ENCODE data around the gene TSPAN1. TPM values are rescaled to one million over a fixed set of nuclear protein-coding genes. Genes with fewer than 3 reads are reported as not detected.
A peak's percentile ranks its signal among the peaks of the same experiment; 100 is the strongest.

The TSPAN1 gene
- total RNA-seq, 2 donors from 2014 or later: 0.66 to 5.2 TPM

- no peak for ATAC-seq
- no peak overlapping the region for H3K27ac ChIP-seq
Observed at GRCh38 chr1:46158312-46159281, 16.3 kb upstream of the TSPAN1 start.

GRCh38 chr1:46159516-46159915, 15.4 kb upstream of the TSPAN1 start:
- Histone ChIP-seq H3K27me3 (no peaks in the 10 kb centered on the region), H3K27ac (no peak overlapping the region), H3K9me3 (no peaks in the 10 kb centered on the region), H3K4me1 (no peaks in the 10 kb centered on the region), H3K4me3 (no peak overlapping the region), H3K36me3 (replicated peaks in 1 of 2; ENCODE audit: insufficient read depth in 1 of 2, low read depth in 2 of 2) (no peaks in the 10 kb centered on the region)
- ATAC-seq: no peak
- whole genome bisulfite sequencing, 2 donors: 68 to 76% methylated on average over 3 of the region's 3 CpGs
- TF ChIP-seq, protein P1, sequence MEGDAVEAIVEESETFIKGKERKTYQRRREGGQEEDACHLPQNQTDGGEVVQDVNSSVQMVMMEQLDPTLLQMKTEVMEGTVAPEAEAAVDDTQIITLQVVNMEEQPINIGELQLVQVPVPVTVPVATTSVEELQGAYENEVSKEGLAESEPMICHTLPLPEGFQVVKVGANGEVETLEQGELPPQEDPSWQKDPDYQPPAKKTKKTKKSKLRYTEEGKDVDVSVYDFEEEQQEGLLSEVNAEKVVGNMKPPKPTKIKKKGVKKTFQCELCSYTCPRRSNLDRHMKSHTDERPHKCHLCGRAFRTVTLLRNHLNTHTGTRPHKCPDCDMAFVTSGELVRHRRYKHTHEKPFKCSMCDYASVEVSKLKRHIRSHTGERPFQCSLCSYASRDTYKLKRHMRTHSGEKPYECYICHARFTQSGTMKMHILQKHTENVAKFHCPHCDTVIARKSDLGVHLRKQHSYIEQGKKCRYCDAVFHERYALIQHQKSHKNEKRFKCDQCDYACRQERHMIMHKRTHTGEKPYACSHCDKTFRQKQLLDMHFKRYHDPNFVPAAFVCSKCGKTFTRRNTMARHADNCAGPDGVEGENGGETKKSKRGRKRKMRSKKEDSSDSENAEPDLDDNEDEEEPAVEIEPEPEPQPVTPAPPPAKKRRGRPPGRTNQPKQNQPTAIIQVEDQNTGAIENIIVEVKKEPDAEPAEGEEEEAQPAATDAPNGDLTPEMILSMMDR (IDR thresholded peaks at IDR 0.05): no peak
- no peak for TF ChIP-seq POLR2A (IDR thresholded peaks at IDR 0.05)
- intact Hi-C loops (cut with DNase I): no loop called here
- DNase-seq: no peak

More at GRCh38 chr1:46158312-46159281, 16.3 kb upstream of the TSPAN1 start:
- Histone ChIP-seq H3K27me3 (no peaks in the 10 kb centered on the region), H3K4me1 (no peaks in the 10 kb centered on the region), H3K4me3 (no peak overlapping the region), H3K9me3 (no peaks in the 10 kb centered on the region), H3K36me3 (replicated peaks in 1 of 2; ENCODE audit: insufficient read depth in 1 of 2, low read depth in 2 of 2) (no peaks in the 10 kb centered on the region)
- whole genome bisulfite sequencing, 2 donors: 81 to 90% methylated on average over 13 of the region's 13 CpGs
- intact Hi-C loops (cut with DNase I): no loop called here
- DNase-seq: no peak
- TF ChIP-seq, protein P1 (IDR thresholded peaks at IDR 0.05): no peak
- no peak for TF ChIP-seq POLR2A (IDR thresholded peaks at IDR 0.05)

DNA sequence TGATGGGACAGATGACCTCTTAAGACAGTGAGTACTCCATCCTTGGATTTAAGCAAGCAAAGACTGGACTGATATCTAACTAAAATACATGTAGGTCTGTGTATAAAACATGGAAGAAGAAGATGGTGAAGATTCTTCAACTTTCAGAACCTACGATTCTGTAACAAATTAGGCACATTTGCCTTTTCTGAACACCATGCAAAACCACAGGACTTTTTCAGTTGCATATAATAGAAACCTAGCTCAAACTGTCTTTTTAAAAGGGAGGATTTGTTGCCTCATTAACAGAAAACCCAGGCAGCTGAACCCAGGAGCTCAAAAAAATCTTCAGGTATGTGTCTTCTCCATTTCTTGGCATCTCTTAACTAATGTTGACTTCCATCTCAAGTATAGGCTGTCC, 14.7 kb upstream of the TSPAN1 start:
- Histone ChIP-seq H3K9me3 (no peaks in the 10 kb centered on the region), H3K36me3 (replicated peaks in 1 of 2; ENCODE audit: insufficient read depth in 1 of 2, low read depth in 2 of 2) (no peaks in the 10 kb centered on the region), H3K27me3 (no peaks in the 10 kb centered on the region), H3K27ac (no peak overlapping the region), H3K4me1 (no peaks in the 10 kb centered on the region), H3K4me3 (no peak overlapping the region)
- ATAC-seq (no peak), DNase-seq (no peak)
- intact Hi-C loops (cut with DNase I): no loop called here
- 85 to 87% methylated on average over 1 of the region's 1 CpG for WGBS, 2 donors
- TF ChIP-seq, protein P1 (IDR thresholded peaks at IDR 0.05): no peak
- TF ChIP-seq POLR2A (IDR thresholded peaks at IDR 0.05): no peak

GRCh38 chr1:46166521-46167462, 8.1 kb upstream of the TSPAN1 start:
- H3K4me3 ChIP-seq: no peak overlapping the region
- peaks cover 0 to 5% of the 10 kb centered on the region in 2 donors for H3K27me3 ChIP-seq
- intact Hi-C loops (cut with DNase I): no loop called here
- 14 to 23% methylated on average over 17 to 47 of the region's 47 CpGs for WGBS, 2 donors
- TF ChIP-seq, protein P1 (IDR thresholded peaks at IDR 0.05): no peak
- TF ChIP-seq POLR2A (IDR thresholded peaks at IDR 0.05): no peak
- no peaks in the 10 kb centered on the region for H3K9me3 ChIP-seq
- peak overlapping the region in 3 of 4 donors; percentile 8 to 22 (median 9) for H3K27ac ChIP-seq
- no peaks in the 10 kb centered on the region for H3K36me3 ChIP-seq (replicated peaks in 1 of 2; ENCODE audit: insufficient read depth in 1 of 2, low read depth in 2 of 2)
- ATAC-seq: peak; percentile 51
- peak in 2 of 4 donors; percentile 26 to 48 for DNase-seq
- peaks cover 16% of the 10 kb centered on the region for H3K4me1 ChIP-seq

All from body of pancreas (tissue), 4 donors.